MM.1S (cell line): Measurements from ENCODE around the gene LSM7.

Source experiments
- CTCF ChIP-seq: fragments of 300-600 bp; sonication (generic); IDR thresholded peaks from 2 replicates; pipeline ENCODE4 v1.5.1; 2016; ENCODE audit warnings: antibody characterized with exemption, low read length, mixed read lengths
- EZH2 ChIP-seq: fragments of 300-600 bp; sonication (generic); optimal IDR thresholded peaks from 2 replicates; pipeline ENCODE3; 2017; ENCODE audit warnings: low read depth, mild to moderate bottlenecking, antibody characterized with exemption, low read length, mixed read lengths
- EZH2phosphoT487 ChIP-seq: fragments of 300-600 bp; sonication (generic); IDR thresholded peaks from 2 replicates; pipeline ENCODE4 v1.6.1; 2018; ENCODE audit warnings: antibody characterized with exemption, low read length

DNA sequence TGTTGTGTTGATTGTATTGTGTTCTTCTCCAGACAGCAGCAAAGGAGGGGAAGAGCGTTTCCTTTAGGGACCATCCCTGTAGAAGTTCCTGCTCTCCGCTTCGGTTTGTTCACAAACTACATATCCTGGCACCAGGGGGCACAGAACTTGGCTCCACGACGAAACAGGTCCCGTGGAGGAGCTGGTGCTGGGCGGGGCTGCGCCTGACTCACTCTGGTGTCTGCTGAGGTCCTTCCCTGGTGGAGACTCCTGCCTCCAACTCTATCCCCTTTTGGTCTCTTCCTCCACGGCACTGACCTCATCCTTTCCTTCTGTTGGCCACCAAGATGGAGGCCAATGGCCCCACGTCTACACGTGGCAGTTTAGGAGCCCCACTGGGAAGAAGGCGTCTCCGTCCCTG, 46.4 kb upstream of the LSM7 start:
- TF ChIP-seq CTCF (no peak), EZH2 (no peak), EZH2phosphoT487 (no peak)
